Fibroblast of villous mesenchyme (primary cell): ENCODE data around the gene TXNRD1. TPM values are rescaled to one million over a fixed set of nuclear protein-coding genes. Genes with fewer than 3 reads are reported as not detected.

Experiments used
- DNase-seq: peaks from one replicate; pipeline ENCODE4 v3.0.0-alpha.2; 2010; ENCODE audit warnings: low read depth
- H3K4me3 ChIP-seq: 2 replicates; pipeline ENCODE4 v1.5.1; 2011; ENCODE audit warnings: low read depth, mild to moderate bottlenecking, low read length
- CTCF ChIP-seq: IDR thresholded peaks from 2 replicates; pipeline ENCODE4 v1.5.1; 2012; ENCODE audit warnings: low read depth, mild to moderate bottlenecking, low read length; ENCODE audit not compliant: insufficient read depth
- total RNA-seq: library from RNA; depleted of rRNA; stranded (reverse); fragments of >200 nt; gene quantifications from 2 replicates; pipeline ENCODE4 v1.2.3, GENCODE V29; 2012

TXNRD1 gene
- total RNA-seq, 1 donor, result 747 TPM

GRCh38 chr12:104353012-104353981 lies 137.7 kb downstream of the TXNRD1 start:
- TF ChIP-seq CTCF, result no peak
- DNase-seq, result no peak
- no peak overlapping the region for H3K4me3 ChIP-seq

GRCh38 chr12:104354167-104354867 lies 138.7 kb downstream of the TXNRD1 start:
- no peak for DNase-seq
- TF ChIP-seq CTCF, result no peak
- no peak overlapping the region for H3K4me3 ChIP-seq

GRCh38 chr12:104354868-104355570 lies 139.4 kb downstream of the TXNRD1 start:
- no peak for DNase-seq
- TF ChIP-seq CTCF, result no peak

GRCh38 chr12:104355630-104356029 lies 140.1 kb downstream of the TXNRD1 start:
- no peak for TF ChIP-seq CTCF
- H3K4me3 ChIP-seq, result no peak overlapping the region
- DNase-seq, result no peak

More at GRCh38 chr12:104354868-104355570, 139.4 kb downstream of the TXNRD1 start:
- H3K4me3 ChIP-seq, result no peak overlapping the region

GRCh38 chr12:104356231-104357115 lies 140.9 kb downstream of the TXNRD1 start:
- no peak overlapping the region for H3K4me3 ChIP-seq
- no peak for TF ChIP-seq CTCF
- DNase-seq, result peak; percentile 36
